H1 (cell line): ENCODE measurements around the gene ATAD5. TPM values are rescaled to one million over a fixed set of nuclear protein-coding genes. Genes with fewer than 3 reads are reported as not detected.

Source experiments
- CBX5 ChIP-seq: fragments of 300-800, 300-1000 bp; sonication (generic); IDR thresholded peaks from 2 replicates; pipeline ENCODE4 v1.7.1; 2016; ENCODE audit warnings: antibody characterized with exemption, low read length, low read depth
- CBX8 ChIP-seq: fragments of 300-800, 300-1000 bp; sonication (generic); IDR thresholded peaks from 2 replicates; pipeline ENCODE4 v1.7.1; 2016; ENCODE audit warnings: low read depth, low read length, borderline replicate concordance
- CEBPB ChIP-seq: IDR thresholded peaks from 2 replicates; pipeline ENCODE4 v1.6.1; 2012; ENCODE audit warnings: low read depth, low read length
- CHD2 ChIP-seq: IDR thresholded peaks from 2 replicates; pipeline ENCODE4 v1.6.1; 2012; ENCODE audit warnings: low read length, improper control_type of control experiment
- E2F6 ChIP-seq: IDR thresholded peaks from 2 replicates; pipeline ENCODE4 v1.6.1; 2012; ENCODE audit warnings: inconsistent platforms
- HDAC2 ChIP-seq, 2 experiments: fragments of 300-600 bp in 1 of 2; sonication (generic) in 1 of 2; IDR thresholded peaks; 2 replicates each; pipeline ENCODE4 v1.6.1; 2011 to 2012; ENCODE audit warnings: low read depth in 2 of 2, low read length in 2 of 2, mild to moderate bottlenecking in 2 of 2, moderate library complexity in 2 of 2, borderline replicate concordance in 1 of 2, inconsistent platforms in 1 of 2
- HDAC6 ChIP-seq: IDR thresholded peaks from one replicate; pipeline ENCODE4 v1.7.1; 2012; ENCODE audit warnings: low read depth, mild to moderate bottlenecking, inconsistent platforms, low read length, moderate library complexity
- KDM4A ChIP-seq: IDR thresholded peaks from one replicate; pipeline ENCODE4 v1.7.1; 2012; ENCODE audit warnings: low read depth, mild to moderate bottlenecking, moderate library complexity, low read length, inconsistent platforms; ENCODE audit not compliant: severe bottlenecking
- KDM5A ChIP-seq: fragments of 200-600 bp; IDR thresholded peaks from 2 replicates; pipeline ENCODE4 v1.7.1; 2012; ENCODE audit warnings: mild to moderate bottlenecking, low read length, inconsistent platforms, mixed read lengths
- SRF ChIP-seq: IDR thresholded peaks from 2 replicates; pipeline ENCODE4 v1.6.1; 2011; ENCODE audit warnings: mild to moderate bottlenecking, low read depth, low read length, moderate library complexity
- SUZ12 ChIP-seq: fragments of 200-600 bp; sonication (generic); IDR thresholded peaks from 2 replicates; pipeline ENCODE4 v1.6.1; 2012; ENCODE audit warnings: mild to moderate bottlenecking, inconsistent platforms, low read length, moderate library complexity, mixed read lengths
- TEAD4 ChIP-seq: IDR thresholded peaks from 2 replicates; pipeline ENCODE4 v1.6.1; 2012; ENCODE audit warnings: low read depth, low read length, inconsistent platforms, mixed read lengths
- polyA plus RNA-seq, 7 experiments: library from polyadenylated mRNA; depleted of rRNA in 3 of 7; stranded (reverse) in 5 of 7; unstranded in 2 of 7; fragments of >200 nt in 5 of 7; fragments of 200-250 nt in 2 of 7; gene quantifications; 1 replicate in 5 of 7; 2 replicates in 1 of 7; 4 replicates in 1 of 7; pipeline versions ENCODE4 v1.2.1 to v1.2.3, GENCODE V29; 2011 to 2013; ENCODE audit warnings: missing spikeins in 2 of 7, mixed read lengths in 2 of 7
- total RNA-seq: library from RNA; stranded (reverse); fragmentation: NEBNext Ultra II Directional; extraction: Animal tissue kit (Norgen Biotek cat#: 25700); gene quantifications from 2 replicates; pipeline ENCODE4 v1.2.1, GENCODE V29; 2021

The ATAD5 gene
- total and polyA plus RNA-seq, 2 of the 8 experiments (the other 6 are each of a cell fraction or from before 2014, with no cell fraction given) = 3.5 to 30.0 TPM

- TF ChIP-seq SUZ12 = peak; percentile 89
- no peak for TF ChIP-seq HDAC6
- no peak for TF ChIP-seq KDM5A
- TF ChIP-seq E2F6 = peak; percentile 45; the same call in 1 of the 2 replicates
- TF ChIP-seq CBX5 = no peak
- TF ChIP-seq CEBPB = no peak
- TF ChIP-seq HDAC2 (IDR thresholded peaks at IDR 0.05; ENCODE audit: borderline replicate concordance in 1 of 2, low read depth in 2 of 2, low read length in 2 of 2) = no peak
- peak; percentile 51 for TF ChIP-seq KDM4A
- TF ChIP-seq SRF = no peak
- TF ChIP-seq TEAD4 = no peak
- no peak for TF ChIP-seq CBX8
- no peak for TF ChIP-seq CHD2
- TF ChIP-seq, all 59 proteins: peak for 6
These were observed 90.7 kb downstream of the ATAD5 start (continued) for GRCh38 chr17:30922235-30923030.
